ENCODE measurements around the gene RAB14. TPM values are rescaled to one million over a fixed set of nuclear protein-coding genes. Genes with fewer than 3 reads are reported as not detected.

Gene RAB14
- total RNA-seq, 1 donor from 2014 or later, result 28.9 TPM

DNA sequence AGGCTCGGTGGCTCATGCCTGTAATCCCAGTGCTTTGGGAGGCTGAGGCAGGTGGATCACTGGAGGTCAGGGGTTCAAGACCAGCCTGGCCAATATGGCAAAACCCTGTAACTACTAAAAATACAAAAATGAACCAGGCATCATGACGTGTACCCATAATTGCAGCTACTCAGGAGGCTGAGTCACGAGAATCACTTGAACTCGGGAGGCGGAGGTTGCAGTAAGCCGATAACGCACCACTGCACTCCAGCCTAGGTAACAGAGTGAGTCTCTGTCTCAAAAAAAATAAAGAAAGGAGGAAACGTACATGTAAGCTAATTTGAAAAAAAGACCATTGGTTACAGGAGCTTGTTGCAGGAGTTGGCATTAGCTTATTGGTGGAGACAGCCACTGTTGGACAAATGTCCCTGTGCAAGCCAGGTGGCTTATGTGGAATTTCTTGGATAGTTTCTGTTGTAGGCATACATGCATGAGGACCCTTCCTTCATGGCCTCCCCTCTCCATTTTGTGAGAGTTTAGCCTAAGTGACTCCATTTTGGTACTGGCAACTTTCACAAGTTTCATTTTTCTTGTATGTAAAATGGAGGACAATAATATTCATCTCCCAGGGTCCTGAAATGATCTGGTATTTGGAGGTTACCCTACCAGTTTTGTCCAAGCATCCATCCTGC is 16.8 kb upstream of the RAB14 start:
- DNase-seq, result no peak

GRCh38 chr9:121217609-121218292 is 16.1 kb upstream of the RAB14 start:
- no peak for DNase-seq

DNA sequence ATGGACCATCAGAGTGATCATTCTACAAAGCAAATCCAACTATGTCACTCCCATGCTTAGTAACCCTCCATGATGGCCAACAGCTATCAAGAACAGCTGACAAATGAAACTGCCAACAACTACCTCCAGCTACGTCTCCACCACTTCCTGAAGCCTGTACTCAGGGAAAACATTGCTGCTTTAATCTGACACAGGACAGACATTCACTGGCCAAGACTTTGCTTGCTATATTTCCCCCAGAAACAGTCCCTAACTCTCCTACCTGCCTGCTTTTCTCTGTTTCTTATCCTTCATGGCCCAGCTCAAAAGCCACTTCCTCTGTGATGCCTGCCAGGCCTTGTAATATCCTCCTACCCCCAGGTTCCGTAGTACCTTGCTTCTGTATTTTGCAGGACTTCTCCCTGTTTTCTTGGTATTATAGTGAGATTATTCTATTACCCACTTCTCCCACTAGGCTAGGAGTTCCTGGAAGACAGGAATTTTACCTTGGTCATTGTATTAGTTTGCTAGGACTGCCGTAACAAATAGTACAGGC is 14.7 kb upstream of the RAB14 start:
- DNase-seq, result no peak

GRCh38 chr9:121214005-121214404 is 12.3 kb upstream of the RAB14 start:
- no peak for DNase-seq

GRCh38 chr9:121213136-121213806 is 11.6 kb upstream of the RAB14 start:
- DNase-seq, result peak; percentile 92

GRCh38 chr9:121210536-121210935 is 8.9 kb upstream of the RAB14 start:
- DNase-seq, result no peak

GRCh38 chr9:121207371-121207940 is 5.8 kb upstream of the RAB14 start:
- no peak for DNase-seq

DNA sequence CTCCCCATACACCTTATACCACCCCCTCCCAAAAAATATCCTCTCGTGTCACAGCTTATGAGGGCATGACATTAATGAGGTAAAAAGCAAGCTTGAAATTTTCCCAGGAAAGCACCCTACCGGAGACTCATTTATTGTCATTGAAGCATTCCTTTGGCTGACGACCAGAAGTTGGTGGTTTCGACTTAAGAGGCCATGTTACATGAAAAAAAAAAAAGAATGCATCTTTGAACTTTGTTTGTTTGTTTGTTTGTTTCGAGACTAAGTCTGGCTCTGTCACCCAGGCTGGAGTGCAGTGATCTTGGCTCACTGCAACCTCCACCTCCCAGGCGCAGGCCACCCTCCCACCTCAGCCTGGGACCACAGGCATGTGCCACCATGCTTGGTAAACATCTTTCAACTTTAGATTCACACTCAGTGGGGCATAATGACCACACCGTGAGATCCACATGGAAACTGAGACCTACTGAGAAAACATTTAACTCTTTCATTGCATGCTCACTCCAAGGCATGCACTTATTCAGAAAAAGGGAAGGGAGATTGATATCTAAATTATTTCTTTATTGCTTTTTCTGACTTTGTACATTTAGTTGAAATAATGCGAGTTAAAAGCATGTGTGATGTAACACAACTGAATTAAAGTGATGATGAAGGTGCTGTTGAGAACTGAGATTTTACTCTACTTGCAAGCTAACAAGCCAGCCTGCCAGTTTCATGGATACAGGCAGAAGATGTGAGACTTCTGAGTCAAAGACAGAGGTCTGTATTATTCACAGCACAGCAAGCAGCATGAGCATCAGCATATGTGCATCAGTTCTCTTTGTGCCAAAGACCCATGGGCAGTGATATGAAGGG is 5.1 kb upstream of the RAB14 start:
- no peak for DNase-seq

DNA sequence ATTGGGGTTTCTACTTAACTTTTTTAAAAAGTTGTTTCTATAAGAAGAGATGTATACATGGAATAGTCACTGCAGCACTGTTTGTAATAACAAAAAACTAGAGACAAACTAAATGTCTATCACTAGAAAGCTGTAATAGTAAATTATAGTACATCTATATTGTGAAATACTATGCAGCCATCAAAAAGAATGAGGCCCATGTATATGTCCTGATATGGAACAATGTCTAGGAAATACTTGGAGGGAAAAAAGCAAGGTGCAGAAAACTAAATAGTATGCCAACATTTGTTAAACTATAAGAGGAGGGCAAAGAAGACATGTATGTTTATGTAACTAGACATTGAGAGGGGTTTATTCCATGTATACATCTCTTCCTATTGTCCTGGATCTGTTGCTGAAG is 2.9 kb upstream of the RAB14 start:
- no peak for DNase-seq

DNA sequence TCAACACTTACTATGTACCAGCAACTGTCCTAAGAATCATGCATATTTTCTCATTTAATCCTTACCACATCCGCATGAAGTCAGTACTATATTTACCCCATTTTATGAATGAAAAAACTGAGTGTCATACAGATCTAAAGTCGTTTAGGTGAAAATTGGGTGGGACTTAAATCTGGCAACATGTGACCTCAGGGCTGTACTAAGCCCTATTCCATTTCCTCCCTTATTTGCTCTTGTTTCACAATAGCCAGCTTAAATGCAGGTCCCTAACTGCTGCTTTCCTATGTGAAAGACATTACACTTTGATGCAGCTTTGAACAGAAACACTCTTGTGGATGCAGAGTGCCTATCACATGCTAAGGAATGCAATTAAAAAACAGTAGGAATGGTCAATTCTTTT is 2.5 kb upstream of the RAB14 start:
- no peak for DNase-seq

GRCh38 chr9:121201045-121201737 is 478 bp downstream of the RAB14 start:
- DNase-seq, result peak; percentile 44

DNA sequence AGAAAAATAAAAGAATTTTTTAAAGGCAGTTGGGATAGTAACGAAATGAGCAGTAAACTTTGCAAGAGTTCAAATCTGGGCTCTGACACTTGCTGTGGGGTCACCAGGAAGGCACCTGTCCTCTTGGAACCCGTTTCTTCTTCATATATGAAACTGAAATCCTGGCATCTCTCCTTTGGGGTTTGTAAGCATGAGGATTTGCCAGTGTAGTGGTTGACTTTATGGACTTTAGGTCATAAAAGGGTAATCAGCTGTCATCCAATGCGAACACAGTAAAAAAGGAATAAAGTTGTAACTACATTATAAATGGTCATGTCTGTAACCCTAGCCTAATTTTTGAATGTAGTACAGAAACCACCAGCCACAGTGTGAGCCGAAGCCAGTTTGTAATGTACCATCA is 1.3 kb downstream of the RAB14 start:
- no peak for DNase-seq

- peak; percentile 23 for DNase-seq
Measured at GRCh38 chr9:121199921-121200320, 1.7 kb downstream of the RAB14 start.

GRCh38 chr9:121198512-121199042 is 3.1 kb downstream of the RAB14 start:
- DNase-seq, result no peak

DNA sequence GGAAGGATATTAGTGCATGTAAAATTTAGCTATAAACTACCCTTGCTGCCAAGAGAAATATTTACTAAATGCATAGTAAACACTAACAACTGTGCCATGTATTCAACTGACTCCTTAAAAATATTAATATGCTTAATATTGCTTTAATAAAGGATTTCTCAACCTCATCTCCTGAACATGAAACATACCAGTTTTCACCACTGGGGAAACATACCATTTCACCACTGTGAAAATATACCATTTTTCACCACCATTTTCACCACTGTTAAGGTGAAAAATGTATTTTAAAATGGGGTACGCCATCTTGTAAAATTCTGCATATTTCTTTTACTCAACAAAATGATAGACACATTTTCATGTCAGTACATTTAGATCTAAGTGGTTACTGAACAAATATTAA is 4.5 kb downstream of the RAB14 start:
- DNase-seq, result no peak

GRCh38 chr9:121196389-121196788 is 5.3 kb downstream of the RAB14 start:
- DNase-seq, result no peak

DNA sequence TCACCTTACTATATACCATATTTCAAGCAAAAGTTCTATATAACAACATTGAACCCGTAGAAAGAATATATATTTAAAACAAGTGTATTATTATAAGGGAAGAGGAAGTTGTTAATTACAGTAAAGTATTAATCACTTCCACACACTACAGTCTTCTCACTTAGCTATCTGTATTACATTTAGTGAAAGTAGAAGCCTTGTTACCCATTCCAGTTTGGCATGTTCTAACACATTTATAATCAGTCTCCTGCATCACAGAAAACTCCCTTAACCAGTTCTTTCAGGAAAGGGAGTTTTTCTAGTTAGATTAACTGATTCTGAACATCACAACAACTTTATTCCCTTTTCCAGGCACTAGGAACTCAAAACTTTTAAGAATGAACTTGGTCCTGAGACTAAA is 6.9 kb downstream of the RAB14 start:
- no peak for DNase-seq

DNA sequence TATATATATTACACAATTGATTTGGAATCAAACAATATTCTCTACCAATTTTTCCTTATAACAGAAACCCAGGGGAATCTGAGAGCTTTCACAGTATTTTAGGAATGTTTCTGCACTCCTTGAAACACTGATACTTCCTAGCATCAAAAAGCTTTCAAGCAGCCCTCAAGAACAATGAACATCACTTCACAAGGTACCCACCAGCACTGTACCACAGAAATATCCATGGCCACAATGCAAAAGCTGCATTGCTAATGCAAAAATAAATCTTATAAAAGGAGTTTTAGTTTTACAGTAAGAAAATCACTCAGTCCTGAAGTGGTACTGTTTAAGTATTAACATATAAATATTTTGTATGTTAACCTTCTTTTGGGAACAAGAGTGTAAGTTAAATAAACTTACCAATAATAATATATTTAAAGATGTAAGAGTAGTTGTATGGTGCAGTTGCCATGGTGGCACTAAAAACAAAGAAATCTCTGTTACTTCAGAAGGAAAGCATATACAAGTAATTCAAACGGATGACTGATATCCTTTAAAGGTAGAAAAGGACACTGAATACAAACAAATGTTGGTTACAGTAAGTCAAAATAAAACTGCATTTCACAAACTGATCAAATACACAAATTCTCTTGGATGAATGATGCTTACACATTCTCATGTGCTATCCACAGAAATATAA is 8.6 kb downstream of the RAB14 start:
- DNase-seq, result peak; percentile 31

GRCh38 chr9:121192518-121192917 is 9.2 kb downstream of the RAB14 start:
- no peak for DNase-seq

- DNase-seq, result no peak
Measured at GRCh38 chr9:121191235-121191634, 10.4 kb downstream of the RAB14 start.

GRCh38 chr9:121189660-121190059 is 12.0 kb downstream of the RAB14 start:
- DNase-seq, result no peak
